SU-DHL-6 (cell line): ENCODE data around the gene PRM1.

Source experiments
- H2AFZ ChIP-seq: fragments of 200-600 bp; sonication (generic); 2 replicates; pipeline ENCODE4 v1.6.1; 2014; ENCODE audit warnings: low read depth, mild to moderate bottlenecking, moderate library complexity, mixed read lengths, antibody characterized with exemption, low read length; ENCODE audit not compliant: severe bottlenecking
- H3F3A ChIP-seq: fragments of 200-600 bp; shearing (Covaris generic); 2 replicates; pipeline ENCODE4 v1.6.0; 2016; ENCODE audit warnings: antibody characterized with exemption, mild to moderate bottlenecking; ENCODE audit not compliant: insufficient read depth
- H3K27ac ChIP-seq: fragments of 200-600 bp; sonication (generic); 2 replicates; pipeline ENCODE4 v1.5.1; 2016; ENCODE audit warnings: low read depth, mild to moderate bottlenecking, low read length, moderate library complexity, mixed read lengths
- H3K27me3 ChIP-seq: fragments of 200-600 bp; sonication (generic), shearing (Covaris generic); 2 replicates; pipeline ENCODE4 v1.6.0; 2014; ENCODE audit warnings: mild to moderate bottlenecking, low read length
- H3K36me3 ChIP-seq: fragments of 200-600 bp; sonication (generic); 2 replicates; pipeline ENCODE4 v1.6.1; 2014; ENCODE audit warnings: mild to moderate bottlenecking, low read length, mixed read lengths
- H3K4me2 ChIP-seq: fragments of 300-600, 200-600 bp; shearing (Covaris generic), sonication (generic); 2 replicates; pipeline ENCODE4 v1.6.0; 2014; ENCODE audit warnings: low read length, low read depth, mild to moderate bottlenecking; ENCODE audit not compliant: poor library complexity, severe bottlenecking
- H3K4me3 ChIP-seq: fragments of 200-600 bp; sonication (generic); 2 replicates; pipeline ENCODE4 v1.5.1; 2014; ENCODE audit warnings: antibody characterized with exemption, low read length, mild to moderate bottlenecking, mixed read lengths; ENCODE audit not compliant: insufficient read depth, poor library complexity, severe bottlenecking
- H3K79me2 ChIP-seq: fragments of 200-600 bp; sonication (generic); 2 replicates; pipeline ENCODE4 v1.6.1; 2014; ENCODE audit warnings: mild to moderate bottlenecking, low read length, moderate library complexity; ENCODE audit not compliant: insufficient read depth
- H3K9ac ChIP-seq: fragments of 200-600 bp; sonication (generic); 2 replicates; pipeline ENCODE4 v1.7.0; 2014; ENCODE audit warnings: mild to moderate bottlenecking, low read length
- H3K9me2 ChIP-seq: fragments of 200-600 bp; sonication (generic); replicated peaks from 2 replicates; pipeline ENCODE4 v1.6.1; 2014; ENCODE audit warnings: low read length; ENCODE audit not compliant: insufficient read depth
- H3K9me3 ChIP-seq: fragments of 200-600 bp; sonication (generic); 2 replicates; pipeline ENCODE4 v1.6.1; 2014; ENCODE audit warnings: low read length, mixed read lengths; ENCODE audit not compliant: insufficient read depth
- H4K20me1 ChIP-seq: fragments of 200-600 bp; sonication (generic); 2 replicates; pipeline ENCODE4 v1.6.1; 2014; ENCODE audit warnings: low read depth, mild to moderate bottlenecking, antibody characterized with exemption, low read length, moderate library complexity, mixed read lengths
- CTCF ChIP-seq: fragments of 200-600 bp; sonication (generic); IDR thresholded peaks from one replicate; pipeline ENCODE4 v1.5.1; 2017; ENCODE audit warnings: antibody characterized with exemption, mild to moderate bottlenecking, low read length, moderate library complexity; ENCODE audit not compliant: insufficient read depth, poor library complexity, severe bottlenecking
- EZH2phosphoT487 ChIP-seq: fragments of 200-600 bp; sonication (generic), shearing (Covaris generic); conservative IDR thresholded peaks from 2 replicates; pipeline ENCODE4 v1.6.1; 2018; ENCODE audit warnings: mild to moderate bottlenecking, antibody characterized with exemption, low read length, moderate library complexity, mixed read lengths

The PRM1 gene

DNA sequence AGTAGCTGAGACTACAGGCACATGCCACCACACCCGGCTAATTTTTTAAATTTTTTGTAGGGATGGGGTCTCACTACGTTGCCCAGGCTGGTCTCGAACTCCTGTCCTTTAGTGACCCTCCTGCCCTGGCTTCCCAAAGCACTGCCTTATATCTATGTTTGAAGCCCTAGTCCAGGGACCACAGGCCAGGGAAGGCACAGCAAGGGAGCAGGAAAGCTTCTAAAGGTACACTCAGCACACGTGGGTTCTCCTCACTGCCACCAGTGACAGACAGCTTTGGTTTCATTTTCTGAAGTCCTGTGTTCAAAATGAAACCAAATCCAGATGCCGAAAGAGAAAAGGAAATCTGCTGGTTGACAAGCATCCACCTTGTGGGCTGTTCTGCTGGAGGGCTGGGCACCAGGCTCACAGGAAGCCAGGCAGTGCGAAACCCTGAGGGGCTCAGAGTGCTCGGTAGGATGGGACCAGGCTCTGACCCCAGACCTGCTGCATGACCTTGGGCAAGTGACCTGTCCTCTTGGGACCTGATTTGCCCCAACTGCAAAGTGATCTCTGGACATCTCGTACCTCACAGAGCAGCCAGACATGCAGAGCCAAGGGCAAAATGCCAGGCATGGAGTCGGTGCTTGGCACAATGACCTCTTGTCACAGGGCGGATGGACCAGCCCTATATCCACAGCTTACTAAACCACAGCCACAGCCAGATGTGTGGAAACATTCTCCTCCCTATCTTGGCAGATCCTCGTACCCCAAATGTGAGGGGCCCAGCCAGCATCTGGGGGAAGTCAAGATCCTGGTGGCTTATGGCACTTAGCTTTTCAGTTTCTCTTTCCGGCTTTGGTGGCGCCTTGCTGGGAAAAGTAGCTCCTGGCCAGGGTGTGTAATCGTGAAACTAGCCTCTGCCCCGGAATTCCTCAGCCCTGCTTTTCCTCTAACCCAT lies 22.3 kb downstream of the PRM1 start:
- peaks cover 8% of the 10 kb centered on the region for H3F3A ChIP-seq
- H3K79me2 ChIP-seq: no peaks in the 10 kb centered on the region
- no peak overlapping the region for H3K4me2 ChIP-seq
- H2AFZ ChIP-seq: no peak overlapping the region
- H3K27me3 ChIP-seq: no peaks in the 10 kb centered on the region
- H3K9ac ChIP-seq: no peak overlapping the region
- H4K20me1 ChIP-seq: no peaks in the 10 kb centered on the region
- H3K27ac ChIP-seq: no peak overlapping the region
- H3K4me3 ChIP-seq: no peak overlapping the region
- no peak for TF ChIP-seq EZH2phosphoT487
- no peak for TF ChIP-seq CTCF
- H3K36me3 ChIP-seq: no peaks in the 10 kb centered on the region
- no peaks in the 10 kb centered on the region for H3K9me3 ChIP-seq
- no peaks in the 10 kb centered on the region for H3K9me2 ChIP-seq

DNA sequence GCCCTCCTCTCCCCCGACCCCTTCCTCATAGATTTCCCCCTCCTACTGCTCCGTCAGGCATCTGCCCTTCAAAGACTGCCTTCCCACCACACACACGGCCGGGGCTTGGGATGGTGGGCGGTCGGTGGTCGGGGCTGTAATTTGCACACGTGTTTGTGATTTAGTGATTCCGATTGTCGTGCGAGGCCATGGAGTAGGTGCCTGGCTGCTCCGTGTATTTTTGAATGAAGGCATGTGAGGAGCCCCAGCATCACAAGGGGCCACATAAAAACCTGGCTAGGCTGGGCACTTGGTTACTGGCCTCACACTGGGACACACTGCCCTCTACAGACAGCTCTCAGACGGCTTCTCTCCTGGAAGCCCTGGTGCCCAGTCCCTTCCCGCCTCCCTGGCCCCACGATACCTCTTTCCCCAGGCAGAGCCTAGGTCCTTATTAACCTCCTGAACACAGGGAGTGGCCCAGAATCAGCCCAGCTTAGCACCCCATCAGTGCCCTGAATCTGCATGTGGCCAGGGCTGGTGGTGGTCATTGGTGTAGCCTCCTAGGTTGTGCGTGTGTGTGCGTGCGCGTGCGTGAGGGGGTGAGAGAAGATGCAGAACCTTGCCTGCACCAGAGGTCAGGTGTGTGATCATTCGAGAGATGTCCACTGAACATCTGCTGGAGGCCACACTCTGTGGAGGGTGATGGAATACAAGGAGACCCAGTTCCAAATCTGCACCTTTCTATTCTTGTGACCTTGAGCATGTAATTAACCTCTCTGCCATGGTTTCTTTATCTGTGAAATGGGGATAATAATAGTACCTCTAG lies 23.8 kb downstream of the PRM1 start:
- Histone ChIP-seq H3K4me3 (no peak overlapping the region), H3K79me2 (no peaks in the 10 kb centered on the region), H3K27me3 (no peaks in the 10 kb centered on the region), H3K9me3 (no peaks in the 10 kb centered on the region), H3K27ac (no peak overlapping the region), H3K36me3 (no peaks in the 10 kb centered on the region), H3F3A (peaks cover 13% of the 10 kb centered on the region), H3K9ac (0 out of 2 replicates have a peak overlapping the region, but pooled peaks have one; percentile 65), H4K20me1 (no peaks in the 10 kb centered on the region), H2AFZ (no peak overlapping the region), H3K9me2 (no peaks in the 10 kb centered on the region), H3K4me2 (peak overlapping the region; percentile 80)
- TF ChIP-seq EZH2phosphoT487: no peak
- peak; percentile 51 for TF ChIP-seq CTCF

GRCh38 chr16:11256661-11257130 lies 24.4 kb downstream of the PRM1 start:
- no peaks in the 10 kb centered on the region for H3K27me3 ChIP-seq
- no peaks in the 10 kb centered on the region for H3K79me2 ChIP-seq
- no peaks in the 10 kb centered on the region for H3K9me2 ChIP-seq
- peaks cover 13% of the 10 kb centered on the region for H3F3A ChIP-seq
- no peak overlapping the region for H3K27ac ChIP-seq
- no peak overlapping the region for H2AFZ ChIP-seq
- H3K9me3 ChIP-seq: no peaks in the 10 kb centered on the region
- no peaks in the 10 kb centered on the region for H3K36me3 ChIP-seq
- TF ChIP-seq EZH2phosphoT487 (no peak), CTCF (no peak)
- peak overlapping the region; percentile 80 for H3K4me2 ChIP-seq
- H3K9ac ChIP-seq: peak overlapping the region; percentile 65
- peak overlapping the region; percentile 74 for H3K4me3 ChIP-seq
- no peaks in the 10 kb centered on the region for H4K20me1 ChIP-seq
